Gastrocnemius medialis (tissue), 4 donors: Measurements from ENCODE around the gene SNRNP25.

Source experiments
- CTCF ChIP-seq, 5 experiments: fragments of 450-650 bp in 3 of 5; fragments of 200-600 bp in 2 of 5; sonication (generic) in 2 of 5; IDR thresholded peaks in 4 of 5; conservative IDR thresholded peaks in 1 of 5; 1 replicate in 4 of 5; 2 replicates in 1 of 5; pipeline ENCODE4 v1.5.1; 2016 to 2019; ENCODE audit warnings: antibody characterized with exemption in 5 of 5, mild to moderate bottlenecking in 3 of 5, moderate library complexity in 3 of 5
- POLR2A ChIP-seq, 2 donors: fragments of 450-650 bp; IDR thresholded peaks; one replicate each; pipeline ENCODE4 v1.6.1; 2017; ENCODE audit warnings: antibody characterized with exemption in 2 of 2, mild to moderate bottlenecking in 2 of 2, moderate library complexity in 2 of 2

GRCh38 chr16:58491-59439, 5.1 kb downstream of the SNRNP25 start:
- TF ChIP-seq CTCF (IDR thresholded peaks at IDR 0.05 in 4 of 5, conservative IDR thresholded peaks at IDR 0.05 in 1 of 5) (no peak), POLR2A (IDR thresholded peaks at IDR 0.05) (no peak)
